GF-D8 (cell line): Measurements from ENCODE around the gene VEZT.
"Not testable (repeated sequence)": the region's sequence is repeated elsewhere in the genome, so short reads cannot be mapped to it uniquely, and the experiment has no call there.

Experiments used
- DNase-seq: peaks from one replicate; lab custom pipeline; 2025; lab: John Stamatoyannopoulos, UW

The VEZT gene

DNA sequence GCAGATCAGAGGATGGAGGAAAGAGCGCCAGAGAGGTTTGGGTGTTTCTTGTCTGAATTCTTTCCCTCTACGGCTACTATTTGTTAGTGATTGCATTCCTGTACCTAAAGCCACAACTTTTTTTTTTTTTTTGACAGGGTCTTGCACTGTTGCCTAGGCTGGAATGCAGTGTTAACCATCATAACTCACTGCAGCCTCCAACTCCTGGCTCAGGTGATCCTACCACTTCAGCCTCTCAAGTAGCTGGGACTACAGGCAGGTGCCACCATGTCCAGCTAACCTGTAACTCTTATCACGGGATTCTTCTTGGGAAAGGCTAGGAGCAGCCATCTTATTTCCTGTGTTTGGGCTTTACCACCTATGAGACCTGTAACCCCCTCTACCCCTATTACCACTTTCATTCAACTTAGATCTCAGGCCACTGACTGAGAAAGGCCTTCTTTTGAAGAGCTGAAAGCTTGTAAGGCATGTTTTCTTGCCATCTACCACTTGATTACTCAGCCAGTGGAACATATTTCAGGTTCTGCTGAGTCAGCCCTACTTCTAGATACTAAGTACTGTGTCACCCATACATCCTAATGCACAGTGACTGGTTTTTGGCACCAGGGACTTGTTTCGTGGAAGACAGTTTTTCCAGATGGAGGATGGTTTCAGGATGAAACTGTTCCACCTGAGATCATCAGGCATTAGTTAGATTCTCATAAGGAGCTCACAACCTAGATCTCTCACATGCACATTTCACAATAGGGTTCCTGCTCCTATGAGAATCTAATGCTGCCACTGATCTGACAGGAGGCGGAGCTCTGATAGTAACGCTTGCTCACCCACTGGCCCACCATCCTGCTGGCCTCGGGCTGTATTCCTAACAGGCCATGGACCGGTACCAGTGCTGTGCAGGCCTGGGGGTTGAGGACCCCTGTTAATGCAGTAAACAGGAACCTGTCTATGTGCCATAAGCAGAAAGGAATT lies 6.9 kb downstream of the VEZT start:
- no peak for DNase-seq

- no peak for DNase-seq
Measured at GRCh38 chr12:95225645-95226212, 8.1 kb downstream of the VEZT start.

DNA sequence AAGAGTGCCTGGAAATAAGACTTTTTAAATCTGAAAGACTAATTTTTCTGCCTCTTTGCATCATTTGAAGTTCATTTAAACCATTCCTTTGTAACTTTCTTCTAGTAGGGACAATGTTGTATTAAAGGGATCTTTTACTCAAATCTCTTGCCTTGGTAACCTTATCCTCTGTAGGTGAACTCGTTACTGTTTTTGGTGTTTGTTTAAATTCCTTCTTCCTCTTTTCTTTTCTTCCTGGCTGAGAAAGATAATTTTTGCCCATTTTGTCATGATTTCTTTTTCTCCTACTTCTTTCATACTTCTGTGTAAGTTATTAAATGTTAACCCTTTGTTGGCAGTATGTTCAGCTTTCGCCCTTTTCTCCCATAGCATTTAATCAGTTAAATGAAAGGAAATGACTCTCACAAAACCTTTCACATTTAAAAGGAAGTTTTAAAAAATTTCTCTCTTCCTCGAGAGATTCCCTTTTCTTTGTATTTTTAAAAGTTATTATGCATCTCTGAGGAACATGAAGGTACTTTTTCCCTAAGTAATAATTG lies 10.3 kb downstream of the VEZT start:
- DNase-seq = no peak

GRCh38 chr12:95228617-95229016 lies 11.0 kb downstream of the VEZT start:
- DNase-seq = no peak

GRCh38 chr12:95229636-95230035 lies 12.0 kb downstream of the VEZT start:
- DNase-seq = no peak

GRCh38 chr12:95230313-95230712 lies 12.7 kb downstream of the VEZT start:
- DNase-seq = no peak

DNA sequence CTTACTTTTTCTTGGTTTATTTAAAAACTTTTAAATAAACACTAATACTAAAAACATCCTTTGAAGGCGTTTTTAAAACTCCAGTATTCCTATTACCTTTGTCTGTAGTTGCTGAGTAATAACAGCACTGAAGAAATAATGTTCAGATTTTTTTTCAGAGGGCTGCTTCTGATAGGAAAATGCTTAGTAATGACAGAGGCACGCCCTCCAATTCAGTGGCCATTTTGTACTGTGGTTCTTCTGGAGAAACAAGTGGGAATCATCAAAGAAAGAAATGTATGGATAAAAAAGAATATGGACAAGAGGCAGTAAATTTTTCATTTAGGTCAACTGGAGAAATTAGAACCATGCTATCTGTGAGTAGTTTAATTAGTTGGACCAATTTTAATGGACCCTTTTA lies 13.6 kb downstream of the VEZT start:
- no peak for DNase-seq

DNA sequence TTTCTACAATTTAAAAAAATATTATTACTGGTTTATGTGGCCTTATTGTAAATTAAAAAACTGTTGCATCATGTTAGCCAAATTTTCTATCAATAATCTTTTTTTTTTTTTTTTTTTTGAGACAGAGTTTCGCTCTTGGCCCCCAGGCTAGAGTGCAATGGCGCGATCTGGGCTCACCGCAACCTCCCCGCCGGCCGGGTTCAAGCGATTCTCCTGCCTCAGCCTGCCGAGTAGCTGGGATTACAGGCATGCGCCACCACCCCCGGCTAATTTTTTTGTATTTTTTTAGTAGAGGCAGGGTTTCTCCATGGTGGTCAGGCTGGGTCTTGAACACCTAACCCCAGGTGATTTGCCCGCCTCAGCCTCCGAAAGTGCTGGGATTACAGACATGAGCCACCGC lies 16.6 kb downstream of the VEZT start:
- DNase-seq = not testable (repeated sequence)

GRCh38 chr12:95235621-95236020 lies 18.0 kb downstream of the VEZT start:
- not testable (repeated sequence) for DNase-seq

DNA sequence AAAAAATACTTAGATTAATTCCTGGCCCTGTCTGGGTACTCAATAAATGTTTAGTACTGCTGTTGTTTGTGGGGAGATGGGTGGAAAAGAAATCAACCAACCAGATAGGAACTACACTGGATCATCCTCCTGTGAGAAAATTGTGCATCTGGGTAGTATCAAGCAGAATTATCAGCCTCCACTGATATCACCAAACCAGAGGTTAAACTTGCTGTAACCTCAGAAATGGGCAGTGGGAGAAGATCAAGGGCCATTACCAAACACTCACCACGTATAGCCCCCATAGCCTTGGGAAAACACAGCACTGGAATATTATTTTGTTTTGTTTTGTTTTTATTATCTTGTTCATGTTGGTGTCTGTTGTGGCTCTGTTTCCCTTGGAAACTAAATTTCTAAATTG lies 19.7 kb downstream of the VEZT start:
- DNase-seq = no peak

DNA sequence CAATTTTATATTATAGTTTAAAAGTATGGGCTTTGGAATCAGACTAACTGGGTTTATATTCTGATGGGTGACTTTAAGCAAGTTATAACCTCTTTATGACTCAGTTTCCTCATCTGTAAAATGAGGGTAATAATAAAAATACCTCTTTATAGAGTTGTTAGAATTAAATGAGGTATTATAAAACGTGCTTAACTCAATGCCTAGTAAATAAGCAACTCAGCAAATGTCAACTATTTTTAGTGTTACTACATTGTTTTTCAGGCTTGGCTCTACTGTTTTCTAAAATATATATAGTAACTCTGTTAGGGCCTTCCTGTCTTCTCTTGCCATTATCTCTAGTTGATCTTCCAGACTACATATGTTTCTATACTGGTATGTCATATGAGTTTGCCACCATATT lies 20.5 kb downstream of the VEZT start:
- no peak for DNase-seq

GRCh38 chr12:95239216-95239615 lies 21.6 kb downstream of the VEZT start:
- DNase-seq = no peak

DNA sequence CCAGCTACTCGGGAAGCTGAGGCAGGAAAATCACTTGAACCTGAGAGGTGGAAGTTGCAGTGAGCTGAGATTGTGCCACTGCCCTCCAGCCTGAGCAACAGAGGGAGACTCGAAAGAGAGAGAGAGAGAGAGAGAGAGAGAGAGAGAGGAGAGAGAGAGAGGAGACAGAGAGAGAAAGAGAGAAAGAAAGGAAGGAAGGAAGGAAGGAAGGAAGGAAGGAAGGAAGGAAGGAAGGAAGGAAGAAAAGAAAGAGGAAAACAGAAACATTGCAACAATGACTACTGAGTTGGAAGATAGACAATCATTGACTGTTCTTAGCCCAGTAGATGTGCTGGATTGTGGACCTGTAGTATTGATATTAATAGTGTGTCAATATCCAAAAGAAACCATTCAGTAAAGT lies 22.2 kb downstream of the VEZT start:
- not testable (repeated sequence) for DNase-seq

GRCh38 chr12:95240556-95240955 lies 22.9 kb downstream of the VEZT start:
- DNase-seq = no peak

- not testable (repeated sequence) for DNase-seq
Measured at GRCh38 chr12:95241138-95241537, 23.5 kb downstream of the VEZT start.

- no peak for DNase-seq
Measured at GRCh38 chr12:95241761-95242506, 24.3 kb downstream of the VEZT start.

- DNase-seq = no peak
Measured at GRCh38 chr12:95243497-95244183, 26.0 kb downstream of the VEZT start.

DNA sequence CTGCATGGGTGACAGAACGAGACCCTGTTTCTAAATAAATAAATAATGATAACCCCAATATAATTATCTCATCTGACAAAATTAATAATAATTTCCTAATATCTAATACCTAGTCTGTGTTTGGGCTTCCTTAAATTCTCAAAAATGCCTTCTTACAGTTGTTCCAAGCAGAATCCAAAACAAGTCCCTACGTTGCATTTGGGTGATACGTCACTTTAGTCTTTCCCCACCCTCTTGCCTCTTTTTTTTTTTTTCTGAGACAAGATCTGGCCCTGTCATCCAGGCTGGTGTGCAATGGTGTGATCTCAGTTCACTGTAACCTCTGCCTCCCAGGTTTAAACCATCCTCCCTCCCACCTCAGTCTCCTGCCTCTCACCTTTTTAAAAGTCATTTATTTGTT lies 26.7 kb downstream of the VEZT start:
- no peak for DNase-seq

GRCh38 chr12:95248095-95248494 lies 30.5 kb downstream of the VEZT start:
- no peak for DNase-seq

DNA sequence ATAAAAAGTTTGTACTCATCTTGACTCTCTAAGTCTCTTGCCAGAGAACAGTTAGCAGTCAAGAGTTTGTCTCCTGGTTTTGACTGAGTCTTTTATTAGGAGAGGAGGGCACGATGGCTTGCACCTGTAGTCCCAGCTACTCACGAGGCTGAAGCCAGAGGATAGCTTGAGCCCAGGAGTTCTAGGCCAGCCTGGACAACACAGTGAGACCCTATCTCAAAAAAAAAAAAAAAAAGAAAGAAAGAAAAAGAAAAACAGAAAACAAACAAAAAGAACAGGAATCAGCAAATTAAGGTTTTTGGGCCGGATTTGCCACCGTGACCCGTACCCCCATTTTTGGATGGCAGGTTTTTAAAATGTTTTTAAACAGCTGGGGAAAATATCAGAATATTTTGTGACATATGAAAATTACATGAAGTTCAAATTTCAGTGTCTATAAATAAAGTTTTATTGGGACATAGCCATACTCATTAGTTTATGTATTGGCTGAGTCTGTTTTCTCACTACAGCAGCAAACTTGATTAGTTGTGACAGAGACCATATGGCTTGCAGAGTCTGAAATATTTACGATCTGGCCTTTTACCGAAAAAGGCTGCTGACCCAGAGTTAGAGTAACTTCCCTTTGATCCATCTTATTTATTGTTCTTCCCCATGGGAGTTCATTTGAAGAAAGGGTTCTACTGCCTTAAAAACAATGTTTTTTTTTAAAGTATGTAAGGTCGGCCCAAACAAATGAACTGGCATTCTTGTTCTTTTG lies 31.2 kb downstream of the VEZT start:
- DNase-seq = no peak

GRCh38 chr12:95253386-95253785 lies 35.8 kb downstream of the VEZT start:
- no peak for DNase-seq
